NK-92 treated with Interleukin-12 subunit alpha and Interleukin-12 subunit beta, amount 100 ng/mL, for 24 hours (cell line): ENCODE results near the gene FYN.
"Not testable (repeated sequence)": the region's sequence is repeated elsewhere in the genome, so short reads cannot be mapped to it uniquely, and the experiment has no call there.

Experiments used
- DNase-seq: peaks from one replicate; lab custom pipeline; 2025; lab: John Stamatoyannopoulos, UW

Gene FYN

DNA sequence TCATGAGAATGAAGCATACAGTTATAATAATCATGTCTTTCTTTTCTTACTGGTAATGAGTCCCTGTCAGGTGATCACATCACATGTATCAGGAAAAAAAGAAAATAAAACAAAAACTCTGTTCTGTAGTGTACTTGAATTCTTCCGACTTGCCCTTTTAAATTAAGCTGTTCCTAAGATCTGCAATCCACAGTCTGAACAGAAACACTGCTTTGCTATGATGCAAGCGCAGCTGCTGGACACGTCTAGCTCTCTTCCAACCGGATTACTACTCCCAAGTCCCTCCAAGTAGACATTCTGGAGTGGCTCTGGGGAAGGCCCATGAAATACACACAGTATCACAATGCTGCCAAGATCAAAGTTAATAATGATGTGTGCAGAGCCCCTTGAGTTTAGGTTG is 83.7 kb downstream of the FYN start:
- no peak for DNase-seq

- DNase-seq = no peak
Observed at GRCh38 chr6:111788379-111789276, 84.6 kb downstream of the FYN start.

DNA sequence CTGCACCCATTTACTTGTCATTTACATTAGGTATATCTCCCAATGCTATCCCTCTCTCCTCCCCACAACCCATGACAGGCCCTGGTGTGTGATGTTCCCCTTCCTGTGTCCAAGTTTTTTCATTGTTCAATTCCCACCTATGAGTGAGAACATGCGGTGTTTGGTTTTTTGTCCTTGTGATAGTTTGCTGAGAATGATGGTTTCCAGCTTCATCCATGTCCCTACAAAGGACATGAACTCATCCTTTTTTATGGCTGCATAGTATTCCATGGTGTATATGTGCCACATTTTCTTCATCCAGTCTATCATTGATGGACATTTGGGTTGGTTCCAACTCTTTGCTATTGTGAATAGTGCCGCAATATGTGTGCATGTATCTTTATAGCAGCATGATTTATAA is 87.1 kb downstream of the FYN start:
- DNase-seq = not testable (repeated sequence)

- DNase-seq = no peak
Observed at GRCh38 chr6:111784433-111784832, 88.8 kb downstream of the FYN start.

DNA sequence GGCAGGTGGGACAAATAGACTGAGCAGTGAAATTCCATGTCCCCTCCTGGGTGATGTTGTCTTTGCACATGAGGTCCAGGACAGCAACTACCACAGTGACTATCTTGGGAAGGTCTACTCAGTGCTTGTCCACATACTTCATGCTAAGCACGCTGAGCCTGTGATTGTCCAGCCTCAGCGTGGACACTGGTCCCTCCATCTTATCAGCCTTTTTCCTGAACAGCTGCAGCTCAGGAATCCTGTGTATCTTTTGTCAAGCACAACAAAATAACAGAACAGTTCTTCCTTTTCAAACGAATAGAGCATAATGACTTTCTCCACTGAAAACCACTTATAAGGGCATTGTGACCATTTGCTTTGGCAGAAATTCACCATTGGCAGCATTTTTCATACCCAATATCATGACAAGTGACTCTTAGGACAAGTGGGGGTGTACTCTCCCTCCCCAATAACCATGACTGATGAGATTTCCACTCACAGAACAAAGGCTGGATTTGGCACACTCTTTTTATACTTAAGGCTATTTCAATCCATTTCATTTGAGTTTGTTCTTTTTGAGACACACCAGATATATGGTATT is 90.3 kb downstream of the FYN start:
- no peak for DNase-seq

- DNase-seq = no peak
Observed at GRCh38 chr6:111782192-111782809, 91.0 kb downstream of the FYN start.

GRCh38 chr6:111781041-111781708 is 92.1 kb downstream of the FYN start:
- DNase-seq = no peak

DNA sequence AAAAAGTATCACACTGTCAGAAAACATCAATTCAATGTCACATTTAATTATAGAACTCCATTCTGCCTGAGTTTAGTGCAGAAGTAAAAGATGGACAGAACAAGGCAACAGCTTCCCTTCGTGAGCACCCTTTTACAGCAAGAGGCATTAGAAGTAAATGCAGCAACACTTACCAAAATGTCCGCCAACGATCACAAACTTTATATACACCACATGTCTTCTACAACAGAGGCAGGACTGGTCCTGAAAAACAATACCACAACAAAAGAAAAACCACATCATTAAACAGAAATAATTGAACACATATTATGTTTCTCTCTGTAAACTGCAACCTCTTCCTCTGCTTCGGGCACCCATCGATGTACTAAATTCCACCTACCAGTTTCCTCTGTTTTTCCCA is 92.9 kb downstream of the FYN start:
- no peak for DNase-seq

- no peak for DNase-seq
Observed at GRCh38 chr6:111779660-111780059, 93.6 kb downstream of the FYN start.

GRCh38 chr6:111779031-111779430 is 94.2 kb downstream of the FYN start:
- no peak for DNase-seq

DNA sequence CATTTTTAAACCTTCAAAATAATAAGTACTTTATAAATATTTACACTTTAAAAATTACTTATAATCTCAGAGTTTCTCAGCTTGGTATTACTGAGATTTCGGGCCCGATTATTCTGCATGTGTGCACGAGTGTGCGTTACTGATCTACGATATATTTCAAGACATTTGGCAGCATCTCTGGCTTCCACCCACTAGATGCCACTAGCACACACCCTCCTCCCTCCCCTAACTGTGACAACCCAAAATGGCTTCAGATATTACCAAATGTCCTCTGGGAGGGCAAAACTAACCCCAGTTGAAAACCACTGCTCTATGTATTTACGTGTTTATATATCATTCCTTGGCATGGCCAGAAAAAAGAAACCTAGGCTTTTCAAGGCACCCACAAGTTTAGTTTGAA is 95.9 kb downstream of the FYN start:
- no peak for DNase-seq

GRCh38 chr6:111776236-111777221 is 96.7 kb downstream of the FYN start:
- no peak for DNase-seq

GRCh38 chr6:111775145-111775922 is 97.9 kb downstream of the FYN start:
- DNase-seq = no peak

DNA sequence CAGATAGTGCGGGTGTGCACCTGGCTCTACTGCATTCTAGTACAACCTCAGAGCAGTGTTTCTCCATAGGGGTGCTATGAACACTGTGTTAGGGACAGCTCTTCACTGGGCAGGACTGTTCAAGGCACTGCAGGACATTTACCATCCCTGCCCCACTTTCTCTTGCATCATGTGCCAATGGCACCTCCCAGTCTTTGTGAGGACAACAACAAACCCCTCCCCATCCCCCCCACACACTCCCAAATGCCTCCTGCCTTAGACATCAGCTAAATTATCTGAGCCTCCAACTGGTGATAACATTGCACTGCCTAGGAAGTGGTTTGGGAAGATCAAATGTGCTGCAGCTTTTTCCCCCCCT is 98.9 kb downstream of the FYN start:
- DNase-seq = no peak

- no peak for DNase-seq
Observed at GRCh38 chr6:111773501-111774345, 99.5 kb downstream of the FYN start.

DNA sequence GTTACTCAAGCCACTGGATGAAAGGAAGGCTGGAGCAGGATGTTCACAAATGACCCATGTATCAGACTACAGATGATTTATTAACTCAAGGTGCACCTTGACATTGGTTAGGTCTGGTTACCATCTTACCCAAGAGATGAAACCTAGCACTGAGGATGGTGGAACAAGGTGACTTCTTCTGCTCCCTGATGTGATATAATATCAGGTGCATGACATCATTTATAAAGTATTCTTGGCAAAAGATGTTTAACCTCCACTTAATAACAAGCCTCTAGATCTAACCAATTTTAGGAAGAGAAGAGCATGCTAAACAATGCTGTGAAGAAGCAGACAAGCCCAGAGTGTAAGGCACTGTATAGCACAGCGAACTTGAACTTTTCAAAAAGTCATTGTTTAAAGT is 100.9 kb downstream of the FYN start:
- no peak for DNase-seq

DNA sequence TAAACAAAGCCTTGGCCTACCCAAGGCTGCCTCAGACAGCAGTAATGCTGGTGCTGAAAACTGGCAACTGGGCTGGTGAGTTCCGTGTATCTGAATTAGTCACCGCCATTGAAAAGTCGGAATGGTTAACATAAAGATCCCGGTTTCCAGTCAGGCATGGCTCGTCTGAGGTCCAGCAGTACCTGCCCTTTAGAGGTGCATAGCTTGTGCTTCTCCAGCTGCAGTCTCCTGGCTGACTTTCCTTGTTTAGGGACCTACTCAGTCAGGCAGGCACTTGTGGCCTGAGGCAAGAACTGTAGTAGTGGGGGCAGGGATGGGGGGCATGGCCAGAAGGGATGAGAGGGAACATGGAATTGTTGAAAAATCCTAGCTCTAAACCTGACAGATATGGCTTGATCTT is 101.6 kb downstream of the FYN start:
- no peak for DNase-seq

GRCh38 chr6:111771094-111771432 is 102.2 kb downstream of the FYN start:
- no peak for DNase-seq

GRCh38 chr6:111770263-111771093 is 102.8 kb downstream of the FYN start:
- no peak for DNase-seq
